GM19463 (cell line): Measurements from ENCODE around the gene FMNL2.

ENCODE experiments used
- ATAC-seq: cut with Tn5 transposase; IDR thresholded peaks from one replicate; pipeline ENCODE4 v1.9.1; 2021; ENCODE audit warnings: mild to moderate bottlenecking, moderate library complexity; ENCODE audit not compliant: unreplicated experiment

The FMNL2 gene

DNA sequence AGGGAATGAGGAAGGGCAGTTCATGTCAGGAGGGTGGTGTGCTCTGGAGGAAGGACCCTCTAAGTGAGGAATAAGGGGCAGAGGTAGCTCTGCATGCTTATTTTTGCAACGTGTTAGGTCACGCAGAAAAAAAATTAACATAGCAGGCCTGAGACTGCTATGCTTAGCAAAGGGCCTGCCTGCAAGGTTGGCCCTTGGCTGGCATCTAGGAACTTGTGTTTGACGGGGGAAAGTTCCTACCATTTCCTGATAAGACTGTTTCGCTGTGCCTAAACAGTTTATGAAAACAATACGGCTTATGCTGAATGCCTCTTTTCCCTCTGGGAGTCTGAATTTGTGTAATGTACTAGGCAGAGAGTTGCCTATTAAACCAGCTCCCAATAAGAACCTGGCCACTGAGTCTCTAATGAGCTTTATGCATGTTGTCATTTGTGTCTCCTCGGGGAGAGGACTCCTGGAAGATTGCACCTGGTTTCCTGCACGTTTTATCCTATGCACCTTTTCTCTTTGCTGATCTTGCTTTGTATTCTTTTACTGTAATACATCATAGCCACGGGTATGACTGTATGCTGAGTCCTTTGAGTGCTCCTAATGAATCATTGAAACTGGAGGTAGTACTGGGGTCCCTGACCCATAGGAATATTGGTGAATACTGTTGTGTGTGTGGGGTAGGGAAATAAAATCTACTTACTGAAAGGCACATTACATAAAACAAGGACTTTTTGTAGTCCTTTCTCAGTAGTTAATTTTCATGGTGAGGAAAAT, 213.3 kb downstream of the FMNL2 start:
- ATAC-seq, result no peak

GRCh38 chr2:152548996-152549395, 214.0 kb downstream of the FMNL2 start:
- no peak for ATAC-seq

DNA sequence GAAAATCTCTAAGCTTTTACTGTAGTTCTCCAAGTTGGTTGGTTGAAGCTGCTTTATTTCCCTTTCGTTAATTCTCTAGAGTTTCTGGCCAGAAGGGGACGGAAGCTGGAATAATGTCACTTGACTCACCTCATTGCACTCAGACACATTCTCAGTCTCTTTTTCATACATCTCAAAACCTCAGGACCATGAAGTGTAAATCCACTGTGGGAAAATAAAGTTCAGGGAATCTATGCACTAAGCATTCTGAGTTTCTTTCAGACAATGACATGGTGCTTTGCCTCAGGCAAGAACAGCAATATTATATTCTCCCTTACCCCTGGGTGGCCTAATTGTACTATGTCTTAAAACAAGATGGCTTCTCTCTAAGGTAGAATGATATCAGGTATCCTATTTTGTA, 214.4 kb downstream of the FMNL2 start:
- no peak for ATAC-seq

- ATAC-seq, result no peak
Measured at GRCh38 chr2:152550386-152550785, 215.4 kb downstream of the FMNL2 start.

DNA sequence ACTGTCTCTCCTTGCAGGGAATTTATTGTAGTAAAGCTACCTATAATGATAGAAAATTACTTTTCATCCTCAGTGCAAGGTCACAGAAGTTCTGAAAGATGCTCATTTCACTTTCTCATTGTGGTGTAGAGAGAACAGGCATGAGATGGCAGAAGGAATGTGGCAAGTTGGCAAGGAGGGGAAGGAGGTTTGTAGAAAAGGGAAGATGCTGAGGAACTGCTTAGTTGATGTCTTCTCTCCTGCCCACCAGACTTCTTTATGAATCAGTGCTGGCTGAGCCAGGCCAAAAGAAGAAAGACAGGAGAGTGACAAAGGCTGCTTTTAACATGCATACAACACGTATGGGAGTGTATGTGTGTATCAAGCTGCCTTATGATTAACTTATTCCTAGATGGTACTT, 217.9 kb downstream of the FMNL2 start:
- no peak for ATAC-seq

- ATAC-seq, result no peak
Measured at GRCh38 chr2:152553518-152553917, 218.5 kb downstream of the FMNL2 start.

- ATAC-seq, result no peak
Measured at GRCh38 chr2:152555048-152555447, 220.1 kb downstream of the FMNL2 start.

DNA sequence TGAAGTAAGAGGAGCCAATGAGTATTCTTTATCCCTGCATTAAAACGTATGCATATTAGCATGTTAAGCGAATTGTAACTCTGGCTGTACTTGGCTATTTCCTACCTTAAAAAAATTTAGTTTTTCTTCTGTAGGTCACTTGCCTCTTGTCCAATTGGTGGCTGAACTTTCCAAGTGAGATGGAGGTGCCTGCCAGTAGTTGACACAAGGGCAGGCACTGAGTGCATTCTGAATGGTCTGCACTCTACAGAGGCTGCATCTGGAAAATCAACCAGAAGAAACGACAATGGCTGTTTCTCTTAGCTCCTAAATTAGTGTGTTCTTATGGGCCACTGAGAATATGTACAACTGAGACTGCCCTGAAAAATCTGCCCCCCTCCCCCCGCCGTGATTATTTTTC, 221.5 kb downstream of the FMNL2 start:
- no peak for ATAC-seq

GRCh38 chr2:152557273-152557888, 222.4 kb downstream of the FMNL2 start:
- no peak for ATAC-seq

GRCh38 chr2:152558158-152558984, 223.4 kb downstream of the FMNL2 start:
- no peak for ATAC-seq

DNA sequence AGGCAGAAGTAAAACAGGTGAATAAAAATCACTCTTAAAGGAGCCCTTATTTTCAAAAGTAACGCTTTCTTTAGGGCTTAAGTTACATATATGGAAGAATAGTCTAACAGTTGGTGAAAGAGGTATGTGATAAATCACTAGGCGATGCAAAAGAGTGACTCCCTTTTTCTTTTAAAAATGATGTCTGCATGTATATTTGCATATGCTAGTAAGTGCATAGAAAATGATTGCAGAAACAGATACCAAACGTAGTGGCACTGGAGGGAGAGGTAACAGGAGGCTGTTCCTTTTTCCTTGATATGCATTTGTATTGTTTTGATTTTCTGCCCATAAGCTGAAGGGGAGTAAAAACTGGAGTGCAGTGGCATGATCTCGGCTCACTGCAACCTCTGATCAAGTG, 224.0 kb downstream of the FMNL2 start:
- no peak for ATAC-seq

- ATAC-seq, result no peak
Measured at GRCh38 chr2:152560166-152560565, 225.2 kb downstream of the FMNL2 start.

DNA sequence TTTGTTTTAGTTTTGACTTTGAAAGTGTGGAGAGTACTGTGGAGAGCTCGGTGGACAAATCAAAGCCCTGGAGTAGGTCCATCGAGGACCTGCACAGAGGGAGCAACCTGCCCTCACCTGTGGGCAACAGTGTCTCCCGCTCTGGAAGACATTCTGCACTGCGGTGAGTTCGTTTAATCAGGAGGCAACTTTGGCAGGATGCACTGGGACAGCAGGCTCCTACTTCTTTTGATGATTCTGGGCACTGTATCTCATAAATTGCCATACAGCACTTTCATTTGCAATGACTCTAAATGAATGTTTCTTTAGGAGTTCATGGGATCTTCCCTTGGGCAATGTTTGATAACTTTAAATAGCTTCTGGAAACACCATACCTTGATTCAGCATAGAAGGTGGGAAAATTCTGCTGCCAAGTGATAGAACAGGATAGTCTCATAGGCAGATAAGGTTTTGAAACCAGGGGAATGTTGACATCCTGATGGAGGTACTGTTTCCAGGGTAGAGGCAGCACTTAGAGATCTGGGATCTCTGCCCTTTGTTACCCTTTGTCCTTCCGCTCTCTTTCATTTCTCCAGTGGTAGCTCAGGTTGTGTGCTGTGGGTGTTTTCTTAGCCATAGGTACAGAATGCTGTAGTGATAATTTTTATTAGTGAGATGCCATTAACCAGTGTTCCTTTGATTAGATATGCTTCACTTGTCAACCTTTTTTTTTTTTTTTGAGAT, 226.1 kb downstream of the FMNL2 start:
- ATAC-seq, result no peak

DNA sequence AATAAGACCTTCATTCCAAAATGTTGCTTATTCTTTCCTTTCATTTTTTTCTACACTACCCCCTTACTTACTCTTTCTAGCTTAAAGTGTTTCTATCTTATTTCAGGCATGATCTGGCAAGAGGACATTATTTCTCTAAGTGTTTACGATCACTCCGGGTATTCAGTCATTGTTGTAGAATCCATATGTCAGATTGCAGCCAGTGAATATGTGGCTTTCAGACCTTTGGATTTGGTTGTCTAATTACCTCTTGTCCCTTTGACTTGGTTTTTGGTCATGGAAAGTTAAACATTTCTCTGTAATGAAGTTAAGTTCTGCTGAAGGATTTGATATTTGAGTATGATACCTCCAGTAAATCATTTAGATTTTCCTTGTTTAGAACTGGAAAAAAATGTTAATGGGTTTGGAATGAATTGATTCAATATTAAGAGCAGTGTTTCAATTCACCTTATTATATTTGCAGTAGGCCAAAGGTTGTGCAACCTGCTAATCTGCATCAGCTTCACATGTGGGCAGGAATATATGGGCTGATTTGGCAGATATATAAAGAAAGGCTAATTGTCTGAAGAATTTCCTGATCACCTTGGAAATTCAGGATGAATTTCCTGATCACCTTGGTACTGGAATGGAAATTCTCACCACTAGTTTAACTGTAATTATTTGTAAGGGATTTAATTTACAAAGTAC, 227.4 kb downstream of the FMNL2 start:
- no peak for ATAC-seq

GRCh38 chr2:152563764-152564163, 228.8 kb downstream of the FMNL2 start:
- ATAC-seq, result no peak

GRCh38 chr2:152564754-152565551, 230.0 kb downstream of the FMNL2 start:
- peak; percentile 65 for ATAC-seq

DNA sequence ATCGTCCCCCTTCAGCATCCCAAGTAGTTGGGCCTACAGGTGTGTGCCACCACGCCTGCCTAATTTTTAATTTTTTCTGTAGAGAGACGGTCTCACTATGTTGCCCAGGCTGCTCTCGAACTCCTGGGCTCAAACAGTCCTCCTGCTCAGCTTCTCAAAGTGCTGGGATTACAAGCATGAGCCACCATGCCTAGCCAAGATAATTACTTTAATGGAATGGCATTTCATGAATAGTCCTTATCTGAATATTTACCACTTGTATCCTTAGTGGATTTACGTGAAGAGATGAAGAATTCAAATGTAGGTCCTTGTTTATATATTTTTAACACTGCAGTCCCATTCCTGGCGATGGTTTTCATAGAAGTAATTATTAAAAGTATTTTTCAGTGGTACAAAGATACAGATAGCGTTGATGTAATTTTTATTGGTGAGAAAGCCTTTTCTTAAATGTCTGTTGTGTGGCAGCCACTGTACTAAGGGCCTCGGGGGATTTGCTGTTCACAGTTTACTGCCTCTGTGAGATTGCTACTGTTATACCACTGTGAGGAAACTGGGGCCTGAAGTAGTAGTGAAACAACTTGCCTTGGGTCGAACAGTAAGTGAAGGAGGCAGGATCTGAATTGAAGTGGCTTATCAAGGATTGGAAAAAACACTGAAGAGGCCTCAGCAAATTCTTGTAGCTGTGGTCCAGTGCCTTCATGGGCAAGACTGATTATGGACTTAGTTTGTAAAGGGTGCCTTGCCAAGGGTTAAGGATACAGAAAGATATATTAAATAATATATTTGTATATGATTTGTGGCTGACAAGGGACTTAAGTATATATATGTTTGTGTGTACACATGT, 231.1 kb downstream of the FMNL2 start:
- ATAC-seq, result peak; percentile 69

DNA sequence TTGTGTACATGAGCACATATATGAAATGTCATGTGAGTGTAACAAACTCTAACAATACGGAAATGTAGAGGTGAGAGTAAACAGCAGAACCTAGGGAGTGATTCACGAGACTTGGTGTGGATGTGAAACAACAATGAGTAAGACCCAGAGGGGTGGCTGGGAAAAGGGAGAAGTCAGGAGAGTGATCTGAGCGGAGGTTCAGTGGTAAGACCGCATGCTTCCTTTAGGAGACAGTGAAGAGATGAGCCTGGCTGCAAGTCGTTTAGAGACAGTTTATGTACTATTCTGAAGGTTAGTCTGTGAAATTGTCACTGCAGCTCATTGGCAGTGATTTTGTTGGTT, 231.7 kb downstream of the FMNL2 start:
- ATAC-seq, result no peak

- ATAC-seq, result no peak
Measured at GRCh38 chr2:152568531-152568930, 233.6 kb downstream of the FMNL2 start.
